ENCODE data around the gene UBE2Z.
"Not testable (repeated sequence)": the region's sequence is repeated elsewhere in the genome, so short reads cannot be mapped to it uniquely, and the experiment has no call there.

UBE2Z gene

GRCh38 chr17:48905987-48906515, 2.2 kb upstream of the UBE2Z start:
- DNase-seq, result no peak

- peak; percentile 24 for DNase-seq
Observed at GRCh38 chr17:48907713-48908046, 527 bp upstream of the UBE2Z start.

DNA sequence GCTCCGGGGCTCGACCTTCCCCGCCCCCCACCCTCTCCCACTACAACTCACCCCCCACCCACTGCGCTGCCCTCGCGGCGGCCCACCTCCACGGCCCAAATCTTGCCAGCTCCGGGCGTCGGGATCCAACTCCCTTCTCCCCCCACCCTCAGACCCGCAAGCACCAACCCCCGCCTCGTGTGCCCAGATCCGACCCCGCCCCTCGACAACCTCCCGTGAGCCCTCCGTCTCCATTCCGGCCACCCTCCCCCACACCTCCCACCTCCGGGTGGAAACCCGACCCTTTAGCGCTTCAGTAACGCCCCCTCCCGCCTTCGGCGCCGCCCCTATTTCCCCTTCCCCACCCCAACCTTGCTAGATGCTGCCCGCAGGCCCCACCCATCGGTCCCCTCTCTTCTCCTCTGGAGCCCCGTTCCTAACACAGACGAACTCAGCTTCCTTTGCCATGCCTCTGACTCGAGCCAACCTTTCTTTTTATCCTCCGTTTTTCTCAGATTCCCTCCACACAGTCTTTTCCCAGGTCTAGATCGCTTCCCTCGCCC, 717 bp downstream of the UBE2Z start:
- DNase-seq, result peak; percentile 65

DNA sequence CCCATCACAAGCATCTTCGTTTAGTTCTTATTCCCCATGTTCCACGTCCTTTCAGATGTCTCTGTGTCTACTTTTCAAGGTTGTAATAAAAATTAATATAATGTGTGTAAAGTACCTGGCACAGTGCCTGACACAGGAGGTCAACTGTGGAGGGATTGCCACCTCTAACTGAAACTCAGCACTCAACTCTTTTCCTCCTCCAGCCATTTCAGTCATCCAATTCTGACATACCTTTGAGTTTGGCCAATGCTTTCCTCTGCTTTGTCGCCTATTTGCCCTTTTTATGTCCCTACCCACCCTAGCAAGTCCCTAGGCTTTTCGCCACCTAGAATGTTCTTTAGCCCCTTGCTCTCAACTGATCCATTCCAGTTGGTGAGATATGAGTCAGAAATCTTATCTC, 1.6 kb downstream of the UBE2Z start:
- no peak for DNase-seq

GRCh38 chr17:48910370-48910769, 2.2 kb downstream of the UBE2Z start:
- DNase-seq, result no peak

DNA sequence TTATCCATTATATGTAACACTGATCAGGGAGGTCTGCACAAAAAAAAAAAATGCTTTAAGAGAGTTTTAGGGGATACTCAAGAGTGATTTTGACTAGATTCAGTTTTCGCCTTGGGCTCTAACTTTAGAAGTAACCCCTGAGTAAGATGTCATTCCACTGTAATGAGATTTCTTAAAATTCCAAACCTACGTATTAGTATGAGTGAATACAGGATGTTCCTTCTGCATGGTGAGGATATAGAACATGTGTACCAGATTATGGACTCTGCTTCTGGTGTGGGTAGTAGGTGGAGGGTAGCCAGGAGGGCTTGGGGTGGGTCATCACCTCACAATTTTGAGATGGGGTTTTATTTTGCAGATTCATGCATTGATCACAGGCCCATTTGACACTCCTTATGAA, 4.3 kb downstream of the UBE2Z start:
- no peak for DNase-seq

GRCh38 chr17:48915459-48916282, 7.5 kb downstream of the UBE2Z start:
- DNase-seq, result no peak

DNA sequence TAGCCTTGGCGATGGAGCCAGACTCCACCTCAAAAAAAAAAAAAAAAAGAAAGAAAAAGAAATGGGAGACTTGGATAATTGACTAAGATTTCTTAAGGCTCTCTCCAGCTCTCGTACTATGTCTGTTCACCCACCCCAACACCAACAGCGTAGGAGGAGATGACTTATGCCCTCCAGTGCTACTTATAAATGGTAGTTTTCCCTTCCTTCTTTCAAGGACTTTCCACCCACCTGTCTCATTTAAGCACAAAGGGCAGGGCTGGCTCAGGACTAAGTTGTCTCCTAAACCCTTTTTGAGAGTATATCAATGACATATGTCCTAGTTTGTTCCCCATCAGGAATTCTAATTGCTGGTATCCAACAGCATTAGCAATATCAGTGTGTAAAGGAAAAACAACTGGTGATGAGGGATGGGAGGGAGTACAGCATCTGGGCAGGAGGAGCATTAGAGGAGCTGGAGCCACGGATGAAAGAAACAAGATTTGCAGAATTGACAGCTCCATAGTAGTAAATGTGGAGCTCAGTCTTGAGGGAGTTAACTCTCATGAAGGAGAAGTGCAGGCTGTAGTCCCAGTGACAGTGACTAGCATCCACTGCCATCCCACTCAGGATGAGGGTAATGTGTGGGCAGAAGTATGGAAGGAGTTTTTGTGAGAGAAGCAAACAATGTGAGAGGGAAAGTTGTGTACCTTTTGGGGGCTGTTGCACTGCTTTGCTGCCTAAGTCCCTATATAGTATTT, 17.2 kb downstream of the UBE2Z start:
- no peak for DNase-seq

- no peak for DNase-seq
Observed at GRCh38 chr17:48925991-48926342, 17.8 kb downstream of the UBE2Z start.

- DNase-seq, result no peak
Observed at GRCh38 chr17:48927978-48928745, 20.0 kb downstream of the UBE2Z start.

- no peak for DNase-seq
Observed at GRCh38 chr17:48928876-48929811, 20.9 kb downstream of the UBE2Z start.

GRCh38 chr17:48929812-48930165, 21.6 kb downstream of the UBE2Z start:
- no peak for DNase-seq

DNA sequence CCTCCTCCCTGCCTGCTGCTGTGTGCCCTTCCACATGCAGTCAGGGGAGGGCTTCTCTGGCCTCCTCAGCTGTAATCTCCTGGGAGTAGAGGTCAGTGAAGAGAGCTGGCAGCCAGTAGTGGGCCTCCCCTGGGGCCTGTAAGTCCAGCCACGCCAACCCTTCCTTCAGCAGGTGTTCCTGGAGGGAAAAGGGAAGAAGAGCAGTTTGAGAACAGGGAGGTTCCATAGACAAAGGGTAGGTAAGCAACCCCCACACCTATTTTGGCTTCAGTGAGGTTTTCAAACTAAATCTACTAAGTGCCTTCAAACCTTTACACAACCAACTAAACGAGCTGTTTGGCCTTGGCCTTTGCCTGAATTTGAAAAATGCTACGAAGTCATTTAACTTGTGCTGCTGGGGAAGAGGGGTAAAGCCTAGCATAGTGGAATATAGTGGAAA, 22.2 kb downstream of the UBE2Z start:
- DNase-seq, result no peak

- DNase-seq, result no peak
Observed at GRCh38 chr17:48933035-48933434, 24.8 kb downstream of the UBE2Z start.

DNA sequence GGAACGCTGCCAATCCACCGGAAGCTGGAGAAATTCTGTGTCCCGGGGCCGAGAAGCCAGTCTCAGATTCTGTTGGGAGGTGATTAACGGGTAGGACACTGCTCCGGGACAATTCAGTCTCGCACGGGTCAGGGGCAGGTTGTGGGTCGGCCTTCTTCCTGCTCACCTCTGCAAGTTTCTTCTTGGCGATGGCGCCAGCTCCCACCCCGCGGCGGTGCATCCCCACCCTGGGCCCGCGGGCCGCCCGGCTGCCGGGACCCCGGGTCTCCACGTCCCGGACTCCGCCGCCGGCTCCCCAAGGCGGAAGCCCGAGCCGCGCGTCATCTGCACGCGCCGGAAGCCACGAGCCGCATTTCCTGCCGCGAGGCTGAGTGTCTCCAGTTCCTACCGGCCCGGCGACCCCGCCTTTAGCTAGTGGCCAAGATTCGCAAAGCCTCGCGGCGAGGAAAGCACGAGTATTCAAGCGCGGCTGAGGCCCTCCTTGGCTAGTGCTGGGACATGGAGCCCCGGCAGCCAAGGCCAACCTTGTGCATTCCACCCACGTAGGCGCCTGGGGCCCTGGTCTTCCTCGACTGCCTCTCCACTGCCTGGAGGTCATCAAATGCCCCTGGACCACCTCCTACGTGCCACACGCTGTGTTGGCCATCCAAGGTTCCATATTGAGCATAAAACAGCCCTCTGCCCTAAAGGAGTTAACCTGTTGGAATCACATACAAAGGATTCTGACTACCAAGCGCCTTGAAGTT, 36.5 kb downstream of the UBE2Z start, which contains the start of gene SNF8:
Gene SNF8 (minus strand): TSS at position 328 of the 746 bp plus-strand sequence. CDS start 108 bp downstream, at position 220.
- peak; percentile 87 for DNase-seq

DNA sequence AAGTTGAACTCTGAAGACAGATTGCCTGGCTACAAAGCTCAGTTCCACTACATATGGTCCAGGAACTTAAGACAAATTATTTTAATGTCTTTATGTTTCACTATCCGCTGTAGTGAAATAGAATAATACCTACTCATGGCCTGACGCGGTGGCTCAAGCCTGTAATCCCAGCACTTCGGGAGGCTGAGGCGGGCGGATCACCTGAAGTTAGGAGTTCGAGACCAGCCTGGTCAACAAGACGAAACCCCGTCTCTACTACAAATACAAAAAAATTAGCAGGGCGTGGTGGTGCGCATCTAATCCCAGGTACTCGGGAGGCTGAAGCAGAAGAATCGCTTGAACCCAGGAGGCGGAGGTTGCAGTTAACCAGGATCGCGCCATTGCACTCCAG, 37.0 kb downstream of the UBE2Z start:
- DNase-seq, result not testable (repeated sequence)

- DNase-seq, result no peak
Observed at GRCh38 chr17:48951572-48951971, 43.4 kb downstream of the UBE2Z start.

GRCh38 chr17:48952904-48953303, 44.7 kb downstream of the UBE2Z start:
- DNase-seq, result no peak

DNA sequence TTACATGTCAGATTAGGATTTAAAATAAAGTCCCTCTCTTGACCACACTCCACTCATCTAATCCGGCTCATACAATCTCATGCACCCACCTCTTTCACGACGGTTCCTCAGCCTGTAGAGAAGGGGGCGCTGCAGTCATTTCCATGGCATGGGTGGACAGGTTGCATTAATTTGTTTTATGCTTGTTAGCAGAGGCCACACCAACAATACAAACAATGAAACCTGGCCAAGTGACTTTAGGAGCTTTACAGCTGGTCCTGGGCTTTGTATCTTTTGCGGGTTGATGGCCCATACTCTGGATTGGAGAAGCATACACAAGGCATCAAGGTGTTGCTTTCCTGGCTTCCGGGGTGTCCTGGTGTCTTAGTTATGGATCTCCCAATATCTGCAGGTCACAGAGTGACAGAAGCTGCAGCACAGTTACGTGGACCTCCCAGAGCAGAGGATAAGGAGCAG, 46.1 kb downstream of the UBE2Z start:
- no peak for DNase-seq

GRCh38 chr17:48960834-48961515, 52.8 kb downstream of the UBE2Z start:
- no peak for DNase-seq
